ENCODE results near the gene NPW. TPM values are rescaled to one million over a fixed set of nuclear protein-coding genes. Genes with fewer than 3 reads are reported as not detected.

NPW gene
- total and polyA plus RNA-seq, 12 donors = 0.39 to 0.54 TPM; not detected in 10

- intact Hi-C loops (cut with DNase I) = loop anchor here in 1 of 10 donors (10.0 kb wide), 1 partner anchor 49 kb away; no protein-coding TSS in a partner anchor
- Histone ChIP-seq H3K27me3 (peaks cover 16 to 45% (median 34%) of the 10 kb centered on the region in 7 donors), H3K9me3 (no peaks in the 10 kb centered on the region), H3K4me3 (no peak overlapping the region), H3K36me3 (no peaks in the 10 kb centered on the region), H3K4me1 (peaks cover 7 to 16% (median 10%) of the 10 kb centered on the region in 9 donors), H3K27ac (no peak overlapping the region)
- DNase-seq = no peak
- no peak for TF ChIP-seq CTCF (IDR thresholded peaks at IDR 0.05)
- ATAC-seq = no peak
- WGBS, 2 donors = 83 to 85% methylated on average over 7 of the region's 7 CpGs
Observed at GRCh38 chr16:2015947-2016208, 3.7 kb upstream of the NPW start.

- DNase-seq = peak in 1 of 2 donors; percentile 21
- Histone ChIP-seq H3K36me3 (no peaks in the 10 kb centered on the region), H3K4me3 (no peak overlapping the region), H3K4me1 (peaks cover 7 to 16% (median 11%) of the 10 kb centered on the region in 9 donors), H3K27ac (no peak overlapping the region), H3K9me3 (no peaks in the 10 kb centered on the region), H3K27me3 (peaks cover 16 to 51% (median 40%) of the 10 kb centered on the region in 7 donors)
- peak in 7 of 9 donors; percentile 28 to 49 (median 32) for TF ChIP-seq CTCF (IDR thresholded peaks at IDR 0.05)
- 32 to 34% methylated on average over 13 of the region's 13 CpGs for WGBS, 2 donors
- peak in 2 of 8 donors; percentile 15 for ATAC-seq
- intact Hi-C loops (cut with DNase I) = loop anchor here in 1 of 10 donors (10.0 kb wide), 1 partner anchor 48 kb away; no protein-coding TSS in a partner anchor
Observed at GRCh38 chr16:2016407-2016922, 3.1 kb upstream of the NPW start.

- DNase-seq = peak in 1 of 2 donors; percentile 19
- peaks cover 19 to 42% (median 36%) of the 10 kb centered on the region in 9 donors for H3K4me1 ChIP-seq
- peak overlapping the region in 4 of 10 donors; percentile 5 to 20 (median 10) for H3K4me3 ChIP-seq
- 1 to 2% methylated on average over 88 to 96 of the region's 96 CpGs for WGBS, 2 donors
- no peak overlapping the region for H3K27ac ChIP-seq
- TF ChIP-seq CTCF (IDR thresholded peaks at IDR 0.05) = no peak
- peaks cover 16 to 55% (median 49%) of the 10 kb centered on the region in 7 donors for H3K27me3 ChIP-seq
- H3K36me3 ChIP-seq = no peaks in the 10 kb centered on the region
- no peak for ATAC-seq
- intact Hi-C loops (cut with DNase I) = loop anchor here in 6 of 10 donors (2.0 to 10.0 kb wide), 7 partner anchors 37 to 235 kb away; partner anchors contain the start of gene ECI1 (in 1 of the 6)
- H3K9me3 ChIP-seq = no peaks in the 10 kb centered on the region
Observed at GRCh38 chr16:2019921-2020831, 591 bp downstream of the NPW start.

- ATAC-seq = peak in 7 of 8 donors; percentile 3 to 25 (median 13)
- intact Hi-C loops (cut with DNase I) = loop anchor here in 9 of 10 donors (1.0 to 10.0 kb wide), 11 partner anchors 24 to 232 kb away; partner anchors contain the start of genes NTHL1 (in 2 of the 9), TSC2 (in 2 of the 9) and ECI1 (in 1 of the 9)
- peak overlapping the region in 5 of 10 donors; percentile 32 to 94 (median 79) for H3K27ac ChIP-seq
- no peaks in the 10 kb centered on the region for H3K9me3 ChIP-seq
- peak in 1 of 2 donors; percentile 33 for DNase-seq
- TF ChIP-seq CTCF (IDR thresholded peaks at IDR 0.05) = no peak
- 0 to 2% methylated on average over 14 of the region's 14 CpGs for WGBS, 2 donors
- H3K4me1 ChIP-seq = peaks cover 25 to 59% (median 52%) of the 10 kb centered on the region in 9 donors
- peak overlapping the region in 8 of 10 donors; percentile 26 to 50 (median 44) for H3K4me3 ChIP-seq
- H3K36me3 ChIP-seq = no peaks in the 10 kb centered on the region
- H3K27me3 ChIP-seq = peaks cover 16 to 68% (median 42%) of the 10 kb centered on the region in 7 donors
Observed at GRCh38 chr16:2022723-2023091, 3.1 kb downstream of the NPW start.
